Measurements from ENCODE around the gene ENDOD1.
A peak's percentile ranks its signal among the peaks of the same experiment; 100 is the strongest.

The ENDOD1 gene

DNA sequence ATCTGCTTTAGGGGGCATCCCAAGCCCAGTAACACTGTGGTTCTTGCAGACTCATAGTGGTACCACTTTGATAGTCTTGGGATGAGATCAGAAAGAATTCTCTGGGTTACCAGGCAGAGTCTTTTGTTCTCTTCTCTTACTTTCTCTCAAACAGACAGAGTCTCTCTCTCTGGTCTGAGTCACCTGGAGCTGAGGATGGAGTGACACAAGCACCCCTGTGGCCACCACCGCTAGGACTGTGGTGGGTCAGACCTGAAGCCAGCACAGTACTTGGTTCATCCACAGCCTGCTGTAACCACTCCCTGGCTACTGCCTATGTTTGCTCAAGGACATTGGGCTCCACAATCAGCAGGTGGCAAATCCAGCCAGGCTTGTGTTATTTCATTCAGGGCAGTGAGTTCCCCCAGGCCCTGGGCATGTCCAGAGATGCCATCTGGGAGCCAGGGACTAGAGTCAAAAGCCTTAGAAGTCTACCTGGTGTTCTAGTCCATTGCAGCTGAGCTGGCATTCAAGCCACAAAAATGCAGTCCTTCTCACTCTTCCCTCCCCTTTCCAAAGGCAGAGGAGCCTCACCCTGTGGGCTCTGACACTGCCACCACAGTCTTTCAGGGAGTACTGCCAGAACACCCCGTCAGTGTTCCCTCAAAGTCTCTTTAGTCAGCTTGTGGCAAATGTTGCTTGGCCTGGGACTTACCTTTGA is 29.9 kb downstream of the ENDOD1 start:
- TF ChIP-seq ZFX (IDR thresholded peaks at IDR 0.05), result no peak
- TF ChIP-seq, protein P1, sequence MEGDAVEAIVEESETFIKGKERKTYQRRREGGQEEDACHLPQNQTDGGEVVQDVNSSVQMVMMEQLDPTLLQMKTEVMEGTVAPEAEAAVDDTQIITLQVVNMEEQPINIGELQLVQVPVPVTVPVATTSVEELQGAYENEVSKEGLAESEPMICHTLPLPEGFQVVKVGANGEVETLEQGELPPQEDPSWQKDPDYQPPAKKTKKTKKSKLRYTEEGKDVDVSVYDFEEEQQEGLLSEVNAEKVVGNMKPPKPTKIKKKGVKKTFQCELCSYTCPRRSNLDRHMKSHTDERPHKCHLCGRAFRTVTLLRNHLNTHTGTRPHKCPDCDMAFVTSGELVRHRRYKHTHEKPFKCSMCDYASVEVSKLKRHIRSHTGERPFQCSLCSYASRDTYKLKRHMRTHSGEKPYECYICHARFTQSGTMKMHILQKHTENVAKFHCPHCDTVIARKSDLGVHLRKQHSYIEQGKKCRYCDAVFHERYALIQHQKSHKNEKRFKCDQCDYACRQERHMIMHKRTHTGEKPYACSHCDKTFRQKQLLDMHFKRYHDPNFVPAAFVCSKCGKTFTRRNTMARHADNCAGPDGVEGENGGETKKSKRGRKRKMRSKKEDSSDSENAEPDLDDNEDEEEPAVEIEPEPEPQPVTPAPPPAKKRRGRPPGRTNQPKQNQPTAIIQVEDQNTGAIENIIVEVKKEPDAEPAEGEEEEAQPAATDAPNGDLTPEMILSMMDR (conservative IDR thresholded peaks at IDR 0.05), result no peak
- H3K27ac ChIP-seq, result peak overlapping the region; percentile 29

DNA sequence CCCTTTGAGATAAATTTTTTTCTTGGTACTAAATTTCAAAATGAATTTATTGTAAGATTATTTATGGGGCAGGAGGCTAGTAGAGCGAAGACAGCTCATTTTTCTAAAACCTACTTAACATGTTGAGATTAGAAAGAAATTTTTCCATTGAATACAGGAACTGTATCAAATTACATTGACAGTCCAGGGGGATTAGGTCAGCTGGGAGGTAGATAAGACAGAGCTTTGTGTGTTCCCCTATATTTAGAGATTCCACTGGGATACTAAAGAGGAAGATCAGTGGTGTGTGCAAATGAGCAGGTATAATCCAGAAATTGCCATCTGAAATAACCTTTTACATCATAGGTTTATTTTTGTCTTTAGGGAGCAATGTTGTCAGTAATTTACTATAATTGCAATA is 32.1 kb downstream of the ENDOD1 start:
- H3K27ac ChIP-seq, result no peak overlapping the region
- no peak for TF ChIP-seq ZFX (IDR thresholded peaks at IDR 0.05)
- TF ChIP-seq, protein P1 (conservative IDR thresholded peaks at IDR 0.05), result no peak

DNA sequence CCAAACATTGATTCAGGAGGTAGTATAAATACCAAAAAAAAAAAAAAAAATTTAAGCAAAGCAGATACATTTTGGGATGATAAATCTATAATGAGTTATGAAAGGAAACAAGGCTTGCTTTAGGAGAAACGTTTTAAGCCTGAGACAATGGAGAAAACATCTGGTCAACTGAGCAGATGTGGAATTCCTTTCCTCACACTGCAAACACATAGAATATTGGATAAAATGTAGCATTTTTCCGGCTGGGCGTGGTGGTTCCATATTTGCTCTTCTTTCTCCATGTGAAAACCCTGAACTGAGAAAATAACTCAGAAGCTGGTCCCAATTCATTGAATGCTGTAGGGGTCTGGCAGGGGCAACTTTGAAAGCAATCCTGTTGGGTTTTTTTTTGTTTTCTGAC is 33.9 kb downstream of the ENDOD1 start:
- TF ChIP-seq ZFX (IDR thresholded peaks at IDR 0.05), result no peak
- TF ChIP-seq, protein P1 (conservative IDR thresholded peaks at IDR 0.05), result no peak
- no peak overlapping the region for H3K27ac ChIP-seq

DNA sequence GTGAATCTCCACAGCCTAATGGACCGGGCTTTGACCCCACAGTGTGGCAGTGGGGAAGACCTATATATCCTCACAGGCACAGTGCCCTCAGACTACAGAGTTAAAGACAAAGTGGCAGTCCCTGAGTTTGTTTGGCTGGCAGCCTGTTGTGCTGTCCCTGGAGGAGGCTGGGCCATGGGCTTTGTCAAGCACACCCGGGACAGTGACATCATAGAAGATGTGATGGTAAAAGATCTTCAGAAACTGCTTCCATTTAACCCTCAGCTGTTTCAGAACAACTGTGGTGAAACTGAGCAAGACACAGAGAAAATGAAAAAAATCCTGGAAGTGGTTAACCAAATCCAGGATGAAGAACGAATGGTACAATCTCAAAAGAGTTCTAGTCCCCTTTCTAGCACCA is 39.0 kb downstream of the ENDOD1 start:
- TF ChIP-seq, protein P1 (conservative IDR thresholded peaks at IDR 0.05), result no peak
- TF ChIP-seq ZFX (IDR thresholded peaks at IDR 0.05), result no peak
- H3K27ac ChIP-seq, result no peak overlapping the region

DNA sequence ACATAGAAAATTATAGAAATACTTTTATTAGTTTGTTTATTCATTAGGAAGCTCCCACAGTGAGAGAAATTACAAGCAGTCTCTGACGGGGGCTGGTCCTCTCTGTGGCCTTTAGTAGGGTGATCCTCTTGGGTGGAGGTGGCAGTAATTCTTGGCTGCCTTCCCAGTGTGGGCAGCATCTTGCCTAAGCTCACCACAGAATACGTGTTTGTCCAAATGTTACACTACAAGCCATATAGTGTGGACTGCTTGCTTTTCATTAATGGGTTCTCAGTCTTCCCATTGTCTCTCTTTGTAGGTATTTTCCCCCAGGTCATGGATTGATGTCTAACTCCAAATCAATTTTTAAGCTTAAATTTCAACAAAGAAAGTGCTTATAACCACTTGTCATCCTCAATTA is 43.3 kb downstream of the ENDOD1 start:
- TF ChIP-seq ZFX (IDR thresholded peaks at IDR 0.05), result no peak
- TF ChIP-seq, protein P1 (conservative IDR thresholded peaks at IDR 0.05), result no peak
- H3K27ac ChIP-seq, result no peak overlapping the region

DNA sequence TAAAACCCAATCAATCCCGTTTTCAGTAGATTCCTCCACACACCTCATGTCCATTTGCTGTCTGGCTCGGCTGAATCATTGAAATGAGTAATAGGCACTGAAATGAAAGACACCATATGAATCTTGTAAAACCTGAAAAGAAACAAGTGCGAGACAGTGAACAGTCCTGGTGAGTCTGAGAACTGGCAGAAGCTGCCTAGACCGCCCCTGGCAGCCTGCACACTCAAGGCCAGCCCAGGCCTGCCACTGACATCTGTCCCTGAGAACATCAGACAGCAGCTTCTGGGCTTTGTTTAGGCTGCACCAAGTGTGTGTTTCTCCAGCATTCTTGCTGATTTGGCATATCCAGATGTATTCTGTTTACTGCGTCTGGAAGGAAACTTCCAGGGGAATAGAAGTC is 44.8 kb downstream of the ENDOD1 start:
- TF ChIP-seq, protein P1 (conservative IDR thresholded peaks at IDR 0.05), result no peak
- no peak for TF ChIP-seq ZFX (IDR thresholded peaks at IDR 0.05)
- H3K27ac ChIP-seq, result no peak overlapping the region

DNA sequence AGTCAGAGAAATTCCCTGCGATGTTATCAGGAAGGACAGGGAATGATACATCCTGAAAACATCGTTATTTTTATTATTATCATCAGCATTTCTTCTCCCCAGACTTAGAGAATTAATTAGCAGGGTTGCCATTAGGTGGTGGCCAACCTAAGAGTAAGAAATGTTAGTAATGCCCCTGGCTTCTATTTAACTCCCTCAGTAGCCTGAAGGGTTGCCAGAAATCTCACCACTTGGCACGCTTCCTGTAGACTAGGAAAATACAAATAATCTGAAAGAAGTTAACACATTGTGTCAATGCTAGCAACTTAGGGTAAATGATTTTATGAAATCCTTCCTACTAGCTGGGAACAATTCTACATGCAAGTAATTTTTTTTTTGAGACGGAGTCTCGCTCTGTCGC is 45.5 kb downstream of the ENDOD1 start:
- TF ChIP-seq, protein P1 (conservative IDR thresholded peaks at IDR 0.05), result no peak
- TF ChIP-seq ZFX (IDR thresholded peaks at IDR 0.05), result no peak

More for the DNA sequence above, 45.5 kb downstream of the ENDOD1 start:
- no peak overlapping the region for H3K27ac ChIP-seq
